Measurements from ENCODE around the gene DNM3.

GRCh38 chr1:172400722-172401105 is 559.4 kb downstream of the DNM3 start:
- no peak for TF ChIP-seq POLR2A (IDR thresholded peaks at IDR 0.05)
- no peak for TF ChIP-seq CTCF (IDR thresholded peaks at IDR 0.05)

Data from adrenal gland (tissue), 5 donors.